Fibroblast of skin of left biceps (primary cell): Measurements from ENCODE around the gene LRRC47.

ENCODE experiments used
- DNase-seq, 2 experiments: peaks; one replicate each; pipeline ENCODE4 v3.0.0-alpha.2; 2013; ENCODE audit warnings: low read depth in 2 of 2

The LRRC47 gene

DNA sequence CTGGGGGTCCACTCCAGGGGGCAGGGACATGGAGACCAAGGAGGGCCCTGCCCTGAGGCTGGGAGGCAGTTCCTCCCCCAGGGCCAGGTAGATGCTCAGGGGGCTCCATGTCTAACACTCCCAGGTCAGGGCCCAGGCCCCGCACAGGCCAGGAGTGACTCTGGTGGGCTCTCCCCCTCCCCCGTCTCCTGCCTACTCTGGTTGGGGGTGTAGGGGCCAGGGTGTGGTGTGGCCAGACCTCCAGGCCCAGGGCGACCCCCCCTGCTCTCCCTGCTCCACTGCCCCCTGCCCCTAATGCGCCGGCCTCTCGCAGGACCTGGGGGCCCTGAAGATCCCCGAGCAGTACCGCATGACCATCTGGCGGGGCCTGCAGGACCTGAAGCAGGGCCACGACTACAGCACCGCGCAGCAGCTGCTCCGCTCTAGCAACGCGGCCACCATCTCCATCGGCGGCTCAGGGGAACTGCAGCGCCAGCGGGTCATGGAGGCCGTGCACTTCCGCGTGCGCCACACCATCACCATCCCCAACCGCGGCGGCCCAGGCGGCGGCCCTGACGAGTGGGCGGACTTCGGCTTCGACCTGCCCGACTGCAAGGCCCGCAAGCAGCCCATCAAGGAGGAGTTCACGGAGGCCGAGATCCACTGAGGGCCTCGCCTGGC is 63.7 kb downstream of the LRRC47 start:
- DNase-seq: no peak

DNA sequence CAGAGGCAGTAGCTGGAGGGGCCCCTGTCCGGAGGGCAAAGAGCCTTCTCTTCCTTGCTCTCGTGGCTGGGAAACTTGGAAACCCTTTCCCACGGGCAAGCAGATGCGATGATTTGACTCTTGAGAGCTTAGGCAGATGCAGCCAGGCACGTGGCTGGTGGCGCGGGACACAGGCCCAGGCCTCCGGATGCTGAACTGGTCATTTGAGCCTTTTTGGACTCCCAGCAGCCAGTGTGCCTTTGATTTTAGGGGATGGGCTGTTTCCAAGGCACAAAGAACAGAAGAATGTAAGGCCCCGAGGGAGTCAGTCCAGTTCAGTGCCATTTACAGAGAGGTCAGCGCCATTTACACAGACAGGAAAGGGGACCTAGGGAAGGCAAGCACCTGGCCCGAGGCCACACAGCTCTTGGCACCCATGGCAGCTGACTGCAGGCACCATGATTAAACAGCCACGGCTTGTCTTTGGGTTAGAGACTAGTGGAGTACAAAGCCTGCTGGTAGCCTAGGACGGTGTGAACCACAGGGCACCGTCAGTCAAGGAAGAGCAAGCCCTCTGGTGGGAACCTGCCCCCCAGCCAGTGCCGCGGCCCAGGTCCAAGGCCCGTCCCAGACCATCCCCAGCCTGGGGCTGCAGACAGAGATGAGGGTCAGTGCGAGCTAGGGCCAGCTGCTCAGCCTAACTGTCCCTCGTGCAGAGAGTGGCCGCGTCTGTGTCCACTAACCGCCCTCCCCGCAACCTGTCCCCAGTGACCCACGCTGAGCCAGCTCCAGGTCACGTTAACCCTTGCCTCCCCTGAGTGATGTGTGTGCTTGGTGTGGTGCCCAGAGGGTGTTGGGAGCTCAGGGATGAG is 64.5 kb downstream of the LRRC47 start:
- no peak for DNase-seq

DNA sequence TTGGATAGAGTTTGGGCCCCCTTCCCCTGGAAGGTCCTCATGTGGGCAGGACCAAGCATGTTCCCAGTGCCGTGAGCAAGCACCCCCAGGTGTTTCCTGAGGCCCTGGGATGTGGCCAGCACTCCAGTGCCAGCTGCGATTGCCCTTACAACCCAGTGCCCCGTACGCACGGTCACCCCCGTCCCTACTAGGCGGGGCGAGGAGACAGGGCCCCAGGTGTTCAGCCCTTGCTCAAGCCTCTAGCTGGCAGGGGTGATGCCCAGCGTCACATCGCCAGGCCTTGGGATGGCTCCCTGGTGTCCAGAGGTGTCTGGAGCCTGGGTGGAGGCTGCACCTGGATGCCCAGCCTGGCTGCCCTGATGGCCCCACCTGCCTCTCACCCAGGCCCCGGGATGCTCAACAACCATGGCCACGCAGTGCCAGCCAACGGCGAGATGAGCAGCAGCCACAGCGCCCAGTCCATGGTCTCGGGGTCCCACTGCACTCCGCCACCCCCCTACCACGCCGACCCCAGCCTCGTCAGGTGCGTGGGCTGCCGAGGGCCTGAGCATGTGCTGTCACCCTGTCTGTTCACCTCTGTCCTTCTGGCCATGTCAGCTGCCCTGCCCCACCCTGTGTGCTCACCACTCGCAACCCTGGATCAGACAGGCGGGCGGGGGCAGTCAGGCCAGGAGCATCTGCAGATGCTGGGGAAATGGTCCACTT is 65.6 kb downstream of the LRRC47 start:
- DNase-seq: no peak

DNA sequence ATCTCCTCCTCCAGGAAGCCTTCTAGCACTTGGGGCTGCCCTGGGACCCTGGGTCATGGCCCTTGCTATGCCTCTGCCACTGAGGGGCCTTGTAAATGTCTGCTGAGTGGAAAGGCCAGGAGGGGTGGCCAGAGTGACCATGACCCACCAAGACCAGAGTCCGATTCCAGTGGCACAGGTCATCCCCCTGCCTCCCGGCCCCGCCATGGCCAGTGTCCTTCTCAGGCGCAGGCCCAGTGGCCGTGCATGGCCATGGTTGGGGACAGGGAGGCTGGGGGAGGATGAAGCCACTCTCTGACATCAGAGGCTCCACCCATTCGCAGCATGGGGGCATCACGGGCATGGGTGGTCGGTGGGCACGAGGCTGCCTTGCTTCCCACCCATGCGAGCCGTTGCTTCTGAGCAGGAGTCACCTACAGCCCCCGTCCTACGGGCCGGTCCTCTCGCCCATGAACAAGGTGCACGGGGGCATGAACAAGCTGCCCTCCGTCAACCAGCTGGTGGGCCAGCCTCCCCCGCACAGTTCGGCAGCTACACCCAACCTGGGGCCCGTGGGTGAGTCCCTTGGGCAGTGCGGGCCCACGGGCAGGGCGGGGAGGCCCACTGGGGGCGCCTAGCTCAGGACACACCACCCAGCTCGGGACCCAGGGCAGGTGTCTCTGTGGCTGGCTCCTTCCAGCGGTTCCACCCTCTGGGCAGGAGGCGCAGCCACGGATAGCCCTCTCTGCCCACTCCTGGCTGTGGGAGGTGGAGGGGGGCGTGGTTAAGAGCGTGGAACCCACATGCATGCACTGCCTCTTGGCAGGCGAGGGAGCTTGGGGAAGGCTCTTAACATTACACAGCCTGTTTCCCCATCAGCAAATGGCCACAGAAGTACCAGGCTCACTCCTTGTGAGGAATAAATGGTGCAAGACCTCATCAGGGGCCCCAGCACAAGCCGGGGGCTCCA is 66.4 kb downstream of the LRRC47 start:
- no peak for DNase-seq
